ENCODE data around the gene MTUS2. TPM values are rescaled to one million over a fixed set of nuclear protein-coding genes. Genes with fewer than 3 reads are reported as not detected.
A peak's percentile ranks its signal among the peaks of the same experiment; 100 is the strongest.

The MTUS2 gene
- total RNA-seq, 1 donor from 2014 or later: 8.9 TPM

DNA sequence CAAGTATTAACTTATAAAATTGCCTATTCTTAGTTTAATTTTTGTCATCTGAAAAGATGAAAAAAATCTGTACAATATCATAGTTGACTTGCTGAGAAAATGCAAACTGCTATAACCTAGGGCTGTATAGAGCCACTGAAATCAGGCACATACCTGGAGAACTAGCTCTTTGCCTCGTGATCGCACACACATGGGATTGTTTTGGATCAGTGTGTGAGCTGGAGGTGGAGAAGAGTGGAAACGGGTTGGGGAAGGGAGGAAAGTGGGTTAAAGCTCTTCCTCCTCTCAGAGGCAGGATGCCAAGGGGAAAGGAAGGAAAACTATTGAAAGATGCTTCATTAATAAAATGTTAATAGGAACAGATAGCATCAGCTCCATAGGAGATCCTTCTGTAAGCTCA is 2.7 kb downstream of the MTUS2 start:
- TF ChIP-seq, protein P1, sequence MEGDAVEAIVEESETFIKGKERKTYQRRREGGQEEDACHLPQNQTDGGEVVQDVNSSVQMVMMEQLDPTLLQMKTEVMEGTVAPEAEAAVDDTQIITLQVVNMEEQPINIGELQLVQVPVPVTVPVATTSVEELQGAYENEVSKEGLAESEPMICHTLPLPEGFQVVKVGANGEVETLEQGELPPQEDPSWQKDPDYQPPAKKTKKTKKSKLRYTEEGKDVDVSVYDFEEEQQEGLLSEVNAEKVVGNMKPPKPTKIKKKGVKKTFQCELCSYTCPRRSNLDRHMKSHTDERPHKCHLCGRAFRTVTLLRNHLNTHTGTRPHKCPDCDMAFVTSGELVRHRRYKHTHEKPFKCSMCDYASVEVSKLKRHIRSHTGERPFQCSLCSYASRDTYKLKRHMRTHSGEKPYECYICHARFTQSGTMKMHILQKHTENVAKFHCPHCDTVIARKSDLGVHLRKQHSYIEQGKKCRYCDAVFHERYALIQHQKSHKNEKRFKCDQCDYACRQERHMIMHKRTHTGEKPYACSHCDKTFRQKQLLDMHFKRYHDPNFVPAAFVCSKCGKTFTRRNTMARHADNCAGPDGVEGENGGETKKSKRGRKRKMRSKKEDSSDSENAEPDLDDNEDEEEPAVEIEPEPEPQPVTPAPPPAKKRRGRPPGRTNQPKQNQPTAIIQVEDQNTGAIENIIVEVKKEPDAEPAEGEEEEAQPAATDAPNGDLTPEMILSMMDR (IDR thresholded peaks at IDR 0.05): no peak
- Histone ChIP-seq H3K36me3 (no peaks in the 10 kb centered on the region), H3K27me3 (no peaks in the 10 kb centered on the region), H3K27ac (peak overlapping the region; percentile 36 to 65), H3K9me3 (no peaks in the 10 kb centered on the region), H3K4me3 (peak overlapping the region in 1 of 2 donors; percentile 84), H3K4me1 (peaks cover 0 to 5% of the 10 kb centered on the region in 2 donors)
- intact Hi-C loops (cut with DNase I): loop anchor here (2.0 to 10.0 kb wide), 5 partner anchors 46 to 772 kb away; partner anchors contain the start of gene SLC7A1
- no peak for DNase-seq (ENCODE audit: low spot score in 2 of 2)

DNA sequence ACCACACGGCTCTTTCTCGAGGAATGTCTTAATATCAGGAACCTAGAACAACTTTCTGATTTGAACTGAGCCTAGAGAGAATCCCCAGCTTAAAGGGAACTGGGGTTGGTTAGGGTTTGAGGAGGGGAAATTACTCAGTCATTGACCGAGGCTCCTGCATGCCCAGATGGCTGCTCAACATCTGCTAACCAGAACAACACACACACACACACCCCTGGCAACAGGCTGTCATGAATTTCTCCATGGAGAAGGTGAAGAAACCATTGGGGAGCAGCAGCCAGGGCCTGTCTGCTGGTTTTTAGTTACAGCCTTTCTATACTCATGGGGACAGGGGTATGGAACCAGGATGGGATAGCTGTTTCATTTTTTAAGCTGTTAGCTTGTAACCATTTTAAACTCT is 5.2 kb downstream of the MTUS2 start:
- Histone ChIP-seq H3K36me3 (no peaks in the 10 kb centered on the region), H3K27me3 (no peaks in the 10 kb centered on the region), H3K4me1 (peaks cover 0 to 5% of the 10 kb centered on the region in 2 donors), H3K9me3 (peaks cover 5 to 18% of the 10 kb centered on the region in 2 donors), H3K4me3 (no peak overlapping the region), H3K27ac (no peak overlapping the region)
- DNase-seq (ENCODE audit: low spot score in 2 of 2): no peak
- intact Hi-C loops (cut with DNase I): loop anchor here (10.0 kb wide), 1 partner anchor 769 kb away; the partner anchor contains the start of gene SLC7A1
- TF ChIP-seq, protein P1 (IDR thresholded peaks at IDR 0.05): no peak

DNA sequence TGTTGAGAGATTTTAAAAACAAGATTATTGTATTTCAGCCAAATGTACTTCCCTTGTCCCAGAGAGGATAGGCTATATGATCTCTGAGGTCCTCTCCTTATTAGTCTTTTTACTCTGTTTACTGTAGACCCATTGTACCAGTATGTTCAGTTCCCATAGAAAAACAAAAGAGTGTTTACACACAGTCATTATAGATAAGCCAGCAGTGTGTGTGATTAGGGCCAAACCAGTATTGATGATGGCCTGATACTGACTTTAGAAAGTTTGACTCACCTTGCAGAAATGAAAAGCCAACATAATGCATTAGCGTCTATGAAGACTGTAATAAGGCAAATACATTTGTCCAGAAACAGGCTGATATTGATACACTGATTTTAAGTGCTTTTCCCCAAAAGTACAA is 6.2 kb downstream of the MTUS2 start:
- Histone ChIP-seq H3K9me3 (peaks cover 5 to 27% of the 10 kb centered on the region in 2 donors), H3K27me3 (no peaks in the 10 kb centered on the region), H3K4me1 (peaks cover 0 to 5% of the 10 kb centered on the region in 2 donors), H3K27ac (no peak overlapping the region), H3K4me3 (no peak overlapping the region), H3K36me3 (no peaks in the 10 kb centered on the region)
- intact Hi-C loops (cut with DNase I): loop anchor here (10.0 kb wide), 1 partner anchor 768 kb away; the partner anchor contains the start of gene SLC7A1
- TF ChIP-seq, protein P1 (IDR thresholded peaks at IDR 0.05): no peak
- DNase-seq (ENCODE audit: low spot score in 2 of 2): no peak

DNA sequence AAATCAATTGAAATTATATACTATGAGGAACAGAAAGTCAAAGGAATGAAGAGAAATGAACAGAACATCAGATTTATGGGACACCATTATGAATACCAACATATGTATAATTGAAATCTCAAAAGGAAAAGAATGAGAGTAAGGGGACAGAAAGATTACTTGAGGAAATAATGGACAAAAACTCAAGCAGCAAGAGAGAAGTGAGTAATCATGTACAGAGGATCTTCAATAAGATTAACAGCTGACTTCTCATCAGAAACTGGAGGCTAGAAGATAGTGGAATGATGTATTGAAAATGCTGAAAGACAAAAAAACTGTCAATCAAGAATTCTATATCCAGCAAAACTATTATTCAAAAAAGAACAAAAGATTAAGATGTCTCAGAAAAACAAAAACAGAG is 10.4 kb downstream of the MTUS2 start:
- intact Hi-C loops (cut with DNase I): no loop called here
- DNase-seq (ENCODE audit: low spot score in 2 of 2): no peak
- Histone ChIP-seq H3K4me1 (no peaks in the 10 kb centered on the region), H3K4me3 (no peak overlapping the region), H3K27ac (no peak overlapping the region), H3K27me3 (no peaks in the 10 kb centered on the region), H3K36me3 (no peaks in the 10 kb centered on the region), H3K9me3 (peaks cover 5 to 27% of the 10 kb centered on the region in 2 donors)
- TF ChIP-seq, protein P1 (IDR thresholded peaks at IDR 0.05): no peak

DNA sequence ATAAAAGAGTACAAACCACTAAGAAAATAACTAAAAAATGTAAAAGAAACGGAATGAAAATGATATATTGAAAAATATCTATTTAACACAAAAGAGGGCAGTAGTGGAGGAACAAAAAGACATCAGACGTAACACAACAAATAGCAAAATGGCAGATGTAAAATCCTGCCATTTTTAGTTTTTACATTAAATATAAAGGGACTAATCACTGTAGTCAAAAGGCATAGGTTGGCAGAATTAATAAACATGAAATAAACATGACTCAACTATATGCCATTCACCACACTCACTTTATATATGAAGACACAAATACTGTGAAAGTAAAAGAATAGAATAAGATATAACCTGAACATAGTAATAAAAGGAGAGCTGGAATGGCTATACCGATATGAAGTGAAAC is 11.0 kb downstream of the MTUS2 start:
- no peak overlapping the region for H3K27ac ChIP-seq
- TF ChIP-seq, protein P1 (IDR thresholded peaks at IDR 0.05): no peak
- H3K4me3 ChIP-seq: no peak overlapping the region
- H3K27me3 ChIP-seq: no peaks in the 10 kb centered on the region
- intact Hi-C loops (cut with DNase I): no loop called here
- H3K36me3 ChIP-seq: no peaks in the 10 kb centered on the region
- H3K9me3 ChIP-seq: peaks cover 5 to 27% of the 10 kb centered on the region in 2 donors
- H3K4me1 ChIP-seq: no peaks in the 10 kb centered on the region
- DNase-seq (ENCODE audit: low spot score in 2 of 2): no peak

DNA sequence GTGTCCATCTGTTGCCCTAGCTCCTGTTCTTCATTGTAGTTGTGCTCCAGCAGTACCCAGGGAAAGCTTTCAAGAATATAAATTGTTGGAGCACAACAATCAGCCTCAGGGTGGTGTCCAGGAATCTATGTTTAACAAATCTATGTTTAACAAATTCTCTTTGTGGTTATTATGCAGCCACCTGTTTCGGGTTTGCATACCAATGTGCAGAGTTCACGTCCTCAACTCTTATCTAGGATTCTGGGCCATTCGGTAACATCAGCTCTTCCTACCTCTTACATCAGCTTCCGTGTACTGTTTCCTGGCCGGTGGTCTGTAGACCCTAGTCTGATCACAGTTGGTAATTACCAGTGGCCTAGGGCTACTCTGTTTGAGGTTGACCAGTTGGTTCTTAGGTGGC is 17.0 kb downstream of the MTUS2 start:
- H3K4me1 ChIP-seq: no peaks in the 10 kb centered on the region
- no peak overlapping the region for H3K4me3 ChIP-seq
- no peaks in the 10 kb centered on the region for H3K9me3 ChIP-seq
- no peak overlapping the region for H3K27ac ChIP-seq
- intact Hi-C loops (cut with DNase I): no loop called here
- TF ChIP-seq, protein P1 (IDR thresholded peaks at IDR 0.05): no peak
- no peaks in the 10 kb centered on the region for H3K27me3 ChIP-seq
- DNase-seq (ENCODE audit: low spot score in 2 of 2): no peak
- H3K36me3 ChIP-seq: no peaks in the 10 kb centered on the region

All from ascending aorta (tissue), 2 donors.